GM12878 (cell line): ENCODE data around the gene PAPSS2. TPM values are rescaled to one million over a fixed set of nuclear protein-coding genes. Genes with fewer than 3 reads are reported as not detected.

Experiments used
- ATAC-seq: fragments of 200-7000 bp; cut with Tn5 transposase; 3 replicates; pipeline ENCODE4 v1.9.1; 2020; ENCODE audit warnings: mild to moderate bottlenecking, moderate library complexity
- BruUV-seq: library from RNA; stranded (reverse); fragments of 400-500 nt; replicated peaks from 2 replicates; lab custom pipeline; 2021; lab: Mats Ljungman, UMichigan
- CTCF ChIA-PET: fragments of 300-600 bp; sonication (Branson Sonifier 250); formaldehyde crosslinking; extraction: SDS; loops from one replicate; lab custom pipeline; 2021; ENCODE audit warnings: inconsistent platforms; lab: Yijun Ruan, JAX
- POLR2A ChIA-PET: fragments of 350-600 bp; formaldehyde crosslinking; extraction: SDS; loops from one replicate; lab custom pipeline; 2021; ENCODE audit warnings: inconsistent platforms; lab: Charles Lee
- RAD21 ChIA-PET: fragments of 300-600 bp; sonication (Branson Sonifier 250); formaldehyde crosslinking; loops from one replicate; lab custom pipeline; 2023; ENCODE audit warnings: antibody characterized with exemption; ENCODE audit not compliant: unreplicated experiment; lab: Charles Lee
- SMC1A ChIA-PET: fragments of 300-600 bp; sonication (Branson Sonifier 250); formaldehyde crosslinking; loops from one replicate; lab custom pipeline; 2023; ENCODE audit not compliant: unreplicated experiment, uncharacterized antibody; lab: Charles Lee
- DNase-seq: peaks from one replicate; pipeline ENCODE4 v3.0.0-alpha.2; 2011; ENCODE audit warnings: low read depth, low spot score
- FAIRE-seq: peaks from 3 replicates; lab custom pipeline; 2011; peaks lifted over from hg19 to GRCh38; lab: Jason Lieb, UNC
- H2AFZ ChIP-seq: 2 replicates; pipeline ENCODE4 v1.6.0; 2011; ENCODE audit warnings: low read depth, low read length, control low read depth; ENCODE audit not compliant: control insufficient read depth
- H3K27ac ChIP-seq: 2 replicates; pipeline ENCODE4 v1.5.1; 2011; ENCODE audit warnings: control low read depth; ENCODE audit not compliant: control insufficient read depth, insufficient read depth
- H3K27me3 ChIP-seq, 2 experiments: replicated peaks in 1 of 2; 2 replicates each; pipeline versions ENCODE4 v1.6.0 to v1.6.1; 2011; ENCODE audit warnings: low read length in 1 of 2; ENCODE audit not compliant: control insufficient read depth in 2 of 2, insufficient read depth in 2 of 2
- H3K36me3 ChIP-seq, 2 experiments: 2 replicates each; pipeline ENCODE4 v1.5.1; 2011; ENCODE audit warnings: low read length in 1 of 2; ENCODE audit not compliant: control insufficient read depth in 2 of 2, insufficient read depth in 2 of 2
- H3K4me1 ChIP-seq: 2 replicates; pipeline ENCODE4 v1.6.1; 2011; ENCODE audit warnings: mild to moderate bottlenecking, low read length, moderate library complexity, mixed read lengths; ENCODE audit not compliant: control insufficient read depth, insufficient read depth
- H3K4me2 ChIP-seq: 2 replicates; pipeline ENCODE4 v1.6.0; 2011; ENCODE audit warnings: control low read depth; ENCODE audit not compliant: control insufficient read depth, insufficient read depth
- H3K4me3 ChIP-seq: fragments of 200-600 bp; sonication (generic); 2 replicates; pipeline ENCODE4 v1.5.1; 2016
- H3K79me2 ChIP-seq: 2 replicates; pipeline ENCODE4 v1.6.0; 2011; ENCODE audit warnings: low read length; ENCODE audit not compliant: control insufficient read depth, insufficient read depth
- H3K9ac ChIP-seq: 2 replicates; pipeline ENCODE4 v1.8.0; 2011; ENCODE audit warnings: low read length, control low read depth, mixed read lengths; ENCODE audit not compliant: control insufficient read depth, insufficient read depth
- H3K9me3 ChIP-seq: replicated peaks from 3 replicates; pipeline ENCODE4 v1.5.1; 2011; ENCODE audit warnings: mild to moderate bottlenecking, low read length; ENCODE audit not compliant: control insufficient read depth, insufficient read depth
- H4K20me1 ChIP-seq: 2 replicates; pipeline ENCODE4 v1.6.0; 2011; ENCODE audit not compliant: control insufficient read depth, insufficient read depth
- JUNB ChIP-seq: IDR thresholded peaks from 2 replicates; pipeline ENCODE4 v1.6.1; 2016; ENCODE audit warnings: antibody characterized with exemption, mild to moderate bottlenecking
- KDM1A ChIP-seq: fragments of 200-600 bp; sonication (generic); IDR thresholded peaks from 2 replicates; pipeline ENCODE4 v1.6.1; 2016; ENCODE audit warnings: borderline replicate concordance
- MXI1 ChIP-seq: fragments of 150-350 bp; IDR thresholded peaks from 2 replicates; pipeline ENCODE4 v1.6.1; 2011; ENCODE audit warnings: low read depth, mild to moderate bottlenecking, inconsistent platforms, low read length, improper control_type of control experiment
- NFIC ChIP-seq: IDR thresholded peaks from 2 replicates; pipeline ENCODE4 v1.6.1; 2012; ENCODE audit warnings: low read depth, mild to moderate bottlenecking, inconsistent platforms, low read length, moderate library complexity
- NRF1 ChIP-seq: conservative IDR thresholded peaks from 2 replicates; pipeline ENCODE4 v1.6.1; 2011; ENCODE audit warnings: mild to moderate bottlenecking, low read depth, low read length, improper control_type of control experiment
- RELA ChIP-seq: fragments of 450-650 bp; IDR thresholded peaks from 2 replicates; pipeline ENCODE4 v1.8.0; 2014; ENCODE audit warnings: borderline replicate concordance; ENCODE audit not compliant: partially characterized antibody
- SREBF2 ChIP-seq: IDR thresholded peaks from 2 replicates; pipeline ENCODE4 v1.6.1; 2012; ENCODE audit warnings: mild to moderate bottlenecking, low read length
- STAT3 ChIP-seq: IDR thresholded peaks from 2 replicates; pipeline ENCODE4 v1.6.1; 2011; ENCODE audit warnings: low read depth, low read length, improper control_type of control experiment
- TBL1XR1 ChIP-seq: IDR thresholded peaks from 2 replicates; pipeline ENCODE4 v1.6.1; 2012; ENCODE audit warnings: low read depth, low read length, improper control_type of control experiment
- YY1 ChIP-seq: IDR thresholded peaks from 2 replicates; pipeline ENCODE4 v1.6.1; 2011; ENCODE audit warnings: low read depth, mild to moderate bottlenecking, low read length
- ZNF384 ChIP-seq: IDR thresholded peaks from 2 replicates; pipeline ENCODE4 v1.6.1; 2012; ENCODE audit warnings: low read depth, mild to moderate bottlenecking, low read length, improper control_type of control experiment, borderline replicate concordance
- ZNF622 ChIP-seq: fragments of 450-650 bp; IDR thresholded peaks from 2 replicates; pipeline ENCODE4 v1.6.1; 2017; ENCODE audit warnings: mild to moderate bottlenecking, inconsistent platforms
- ZZZ3 ChIP-seq: IDR thresholded peaks from 2 replicates; pipeline ENCODE4 v1.6.1; 2011; ENCODE audit warnings: low read depth; ENCODE audit not compliant: control insufficient read depth, insufficient read length
- WGBS: methylation state at CpG from one replicate; pipeline ENCODE4 v1.1.6; 2016; ENCODE audit warnings: low lambda C conversion rate; ENCODE audit not compliant: insufficient replicate concordance, insufficient coverage; ENCODE audit errors: missing lambda C conversion rate; 5-methylcytosine and 5-hydroxymethylcytosine counted together
- in situ Hi-C: fragments of 300-500 bp; cut with MboI; formaldehyde crosslinking; loops from 9 replicates; pipeline ENCODE4 v1.14.3; 2018; ENCODE audit warnings: mixed read lengths
- intact Hi-C: fragments of 100-400 bp; cut with micrococcal nuclease; formaldehyde crosslinking; loops from one replicate; pipeline ENCODE4 v1.14.2; 2022; ENCODE audit not compliant: unreplicated experiment
- polyA plus RNA-seq, 11 experiments: library from polyadenylated mRNA; depleted of rRNA in 4 of 11; unstranded in 6 of 11; stranded (reverse) in 5 of 11; fragments of >200 nt; fragmentation: Nextera tagmentation in 4 of 11; fragmentation: Illumina TruSeq in 1 of 11; extraction: Ambion mirVana in 4 of 11; extraction: Trizol in 1 of 11; gene quantifications; 1 replicate in 1 of 11; 2 replicates in 10 of 11; pipeline versions ENCODE4 v1.2.1 to v1.2.3, GENCODE V29; 2011 to 2016; ENCODE audit warnings: inconsistent platforms in 2 of 11, missing spikeins in 2 of 11, low read depth in 1 of 11
- total RNA-seq, 4 experiments: library from RNA; depleted of rRNA in 3 of 4; stranded (reverse); fragments of >200 nt in 3 of 4; fragmentation: Illumina TruSeq in 1 of 4; extraction: Trizol in 1 of 4; gene quantifications; 2 replicates each; pipeline versions ENCODE4 v1.2.1 to v1.2.3, GENCODE V29; 2013 to 2021

PAPSS2 gene
- total and polyA plus RNA-seq, 10 of the 15 experiments (the other 5 are each of a cell fraction or from before 2014, with no cell fraction given) = 0.15 to 2.1 (median 0.37) TPM

DNA sequence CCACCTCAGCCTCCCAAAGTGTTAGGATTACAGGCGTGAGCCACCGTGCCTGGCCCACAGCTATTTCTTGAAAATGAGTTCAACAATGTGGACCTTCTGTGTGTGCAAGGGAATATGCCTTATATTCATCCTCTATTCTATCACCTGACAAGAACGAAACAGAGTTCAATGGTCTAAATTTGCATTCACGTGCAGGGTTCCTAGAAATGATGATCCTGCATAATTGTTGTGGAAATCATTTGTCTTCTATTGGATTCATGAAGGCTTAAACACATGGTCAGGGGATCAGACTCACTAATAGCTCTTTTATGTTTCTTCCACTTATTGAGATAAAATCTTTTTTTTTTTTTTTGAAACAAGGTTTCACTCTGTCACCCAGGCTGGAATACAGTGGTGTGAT, 23.7 kb downstream of the PAPSS2 start:
- ChIA-PET CTCF (interaction anchor here (0.6 kb wide), 1 partner anchor 19 kb away, joined by 3 read pairs; no protein-coding TSS in a partner anchor), SMC1A (no interaction called here), POLR2A (no interaction called here), RAD21 (no interaction called here)
- DNase-seq (no peak), FAIRE-seq (no peak), ATAC-seq (no peak)
- in situ Hi-C loops = no loop called here
- 37% methylated on average over 4 of the region's 4 CpGs for WGBS
- no peaks in the 10 kb centered on the region for H3K36me3 ChIP-seq
- BruUV-seq = no TSS peak
- no peak overlapping the region for H3K27ac ChIP-seq
- H4K20me1 ChIP-seq = no peaks in the 10 kb centered on the region
- H2AFZ ChIP-seq = no peak overlapping the region
- no peak for TF ChIP-seq RELA
- no peak for TF ChIP-seq YY1
- no peak for TF ChIP-seq NRF1
- no peak for TF ChIP-seq SREBF2
- no peak for TF ChIP-seq MXI1
- TF ChIP-seq ZZZ3 = no peak
- TF ChIP-seq JUNB = no peak
- TF ChIP-seq ZNF622 = no peak
- no peak for TF ChIP-seq KDM1A
- no peak for TF ChIP-seq NFIC
- TF ChIP-seq TBL1XR1 = no peak
- no peak for TF ChIP-seq STAT3
- TF ChIP-seq ZNF384 = no peak
- no peak overlapping the region for H3K4me3 ChIP-seq
- H3K9me3 ChIP-seq = no peaks in the 10 kb centered on the region
- H3K27me3 ChIP-seq = no peaks in the 10 kb centered on the region
- no peak overlapping the region for H3K9ac ChIP-seq
- no peak overlapping the region for H3K4me2 ChIP-seq
- no peaks in the 10 kb centered on the region for H3K4me1 ChIP-seq
- no peaks in the 10 kb centered on the region for H3K79me2 ChIP-seq
- intact Hi-C loops = no loop called here
